SK-N-SH (cell line): ENCODE measurements around the gene CD300H. TPM values are rescaled to one million over a fixed set of nuclear protein-coding genes. Genes with fewer than 3 reads are reported as not detected.
"Not testable (repeated sequence)": the region's sequence is repeated elsewhere in the genome, so short reads cannot be mapped to it uniquely, and the experiment has no call there.

ENCODE experiments used
- CTCF ChIA-PET: fragments of 300-600, 350-600 bp; formaldehyde crosslinking; extraction: SDS; loops from one replicate; lab custom pipeline; 2021; lab: Yijun Ruan, JAX
- POLR2A ChIA-PET: fragments of 350-600 bp; sonication (Branson Sonifier 250); formaldehyde crosslinking; extraction: SDS; loops from one replicate; lab custom pipeline; 2020; ENCODE audit warnings: antibody characterized with exemption, inconsistent platforms; lab: Yijun Ruan, JAX
- DNase-seq: peaks from one replicate; pipeline ENCODE4 v3.0.0; 2012
- H2AFZ ChIP-seq: fragments of 200-600 bp; sonication (generic); 2 replicates; pipeline ENCODE4 v1.8.1; 2016; ENCODE audit warnings: antibody characterized with exemption, mild to moderate bottlenecking, low read depth
- H3F3A ChIP-seq: fragments of 200-600 bp; sonication (generic); replicated peaks from 2 replicates; pipeline ENCODE3; 2016; ENCODE audit warnings: antibody characterized with exemption, mild to moderate bottlenecking; ENCODE audit not compliant: insufficient read depth
- H3K27ac ChIP-seq, 2 experiments: fragments of 200-500 bp in 1 of 2; fragments of 200-600 bp in 1 of 2; sonication (Bioruptor generic) in 1 of 2; sonication (generic), shearing (Covaris generic) in 1 of 2; 2 replicates each; pipeline versions ENCODE4 v1.5.1 to v1.6.1; 2014 to 2016; ENCODE audit warnings: low read depth in 2 of 2, inconsistent platforms in 1 of 2, low read length in 1 of 2, mild to moderate bottlenecking in 1 of 2, mixed read lengths in 1 of 2
- H3K27me3 ChIP-seq: fragments of 200-600 bp; sonication (generic), shearing (Covaris generic); 2 replicates; pipeline ENCODE4 v1.6.1; 2016; ENCODE audit warnings: mixed run types; ENCODE audit not compliant: insufficient read depth
- H3K36me3 ChIP-seq, 2 experiments: fragments of 200-500 bp in 1 of 2; fragments of 200-600 bp in 1 of 2; sonication (Bioruptor generic) in 1 of 2; sonication (generic) in 1 of 2; replicated peaks in 1 of 2; 2 replicates each; pipeline versions ENCODE3 to v1.5.1; 2014 to 2016; ENCODE audit warnings: low read length in 1 of 2, mild to moderate bottlenecking in 1 of 2; ENCODE audit not compliant: insufficient read depth in 2 of 2, control insufficient read depth in 1 of 2
- H3K4me1 ChIP-seq, 2 experiments: fragments of 200-500 bp in 1 of 2; fragments of 200-600 bp in 1 of 2; sonication (Bioruptor generic) in 1 of 2; sonication (generic), shearing (Covaris generic) in 1 of 2; 2 replicates each; pipeline versions ENCODE4 v1.5.1 to v1.6.1; 2014 to 2016; ENCODE audit warnings: low read depth in 1 of 2, low read length in 1 of 2, mixed run types in 1 of 2; ENCODE audit not compliant: insufficient read depth in 2 of 2, control insufficient read depth in 1 of 2
- H3K4me2 ChIP-seq: fragments of 200-600 bp; sonication (generic), shearing (Covaris generic); 2 replicates; pipeline ENCODE4 v1.6.1; 2017; ENCODE audit warnings: mixed run types
- H3K4me3 ChIP-seq, 2 experiments: fragments of 200-500 bp in 1 of 2; fragments of 200-600 bp in 1 of 2; sonication (Bioruptor generic) in 1 of 2; sonication (generic), shearing (Covaris generic) in 1 of 2; 2 replicates each; pipeline versions ENCODE4 v1.5.1 to v1.8.1; 2014 to 2016; ENCODE audit warnings: low read depth in 2 of 2, inconsistent platforms in 1 of 2, low read length in 1 of 2, mild to moderate bottlenecking in 1 of 2, mixed read lengths in 1 of 2, moderate library complexity in 1 of 2
- H3K79me2 ChIP-seq: fragments of 200-600 bp; sonication (generic); 2 replicates; pipeline ENCODE4 v1.8.1; 2017; ENCODE audit warnings: mild to moderate bottlenecking; ENCODE audit not compliant: insufficient read depth
- H3K9ac ChIP-seq: fragments of 200-600 bp; sonication (generic); 2 replicates; pipeline ENCODE4 v1.6.1; 2017; ENCODE audit warnings: mixed run types
- H3K9me2 ChIP-seq: fragments of 200-600 bp; sonication (generic); 2 replicates; pipeline ENCODE4 v1.6.1; 2017; ENCODE audit warnings: mixed run types
- H3K9me3 ChIP-seq: fragments of 200-600 bp; sonication (generic); 2 replicates; pipeline ENCODE4 v1.6.1; 2017; ENCODE audit warnings: mixed run types, mild to moderate bottlenecking, moderate library complexity
- H4K20me1 ChIP-seq: fragments of 200-600 bp; sonication (generic); 2 replicates; pipeline ENCODE4 v1.6.1; 2017; ENCODE audit warnings: mild to moderate bottlenecking, mixed run types; ENCODE audit not compliant: insufficient read depth
- EP300 ChIP-seq, 2 experiments: IDR thresholded peaks; 2 replicates each; pipeline versions ENCODE4 v1.4.0 to v1.6.1; 2012; ENCODE audit warnings: borderline replicate concordance in 1 of 2, low read depth in 1 of 2, low read length in 1 of 2
- FOXJ3 ChIP-seq: sonication (generic); formaldehyde crosslinking; IDR thresholded peaks from 2 replicates; pipeline ENCODE4 v1.5.1; 2020; ENCODE audit warnings: mild to moderate bottlenecking, missing genetic modification reagents
- FOXM1 ChIP-seq: IDR thresholded peaks from 2 replicates; pipeline ENCODE4 v1.4.0; 2012; ENCODE audit warnings: low read depth, mild to moderate bottlenecking
- GABPA ChIP-seq: IDR thresholded peaks from 2 replicates; pipeline ENCODE4 v1.4.0; 2012; ENCODE audit warnings: low read depth, mild to moderate bottlenecking
- JUND ChIP-seq: IDR thresholded peaks from 2 replicates; pipeline ENCODE4 v1.4.0; 2012
- MXI1 ChIP-seq: IDR thresholded peaks from 2 replicates; pipeline ENCODE4 v1.6.1; 2012; ENCODE audit warnings: mild to moderate bottlenecking, low read depth, low read length, improper control_type of control experiment
- NRF1 ChIP-seq: IDR thresholded peaks from 2 replicates; pipeline ENCODE4 v1.6.1; 2012; ENCODE audit warnings: low read depth, mild to moderate bottlenecking, low read length
- POLR2AphosphoS5 ChIP-seq: IDR thresholded peaks from 2 replicates; pipeline ENCODE4 v1.6.1; 2012; ENCODE audit warnings: low read depth, low read length
- RCOR1 ChIP-seq: fragments of 150-350 bp; IDR thresholded peaks from 2 replicates; pipeline ENCODE4 v1.6.1; 2017; ENCODE audit warnings: antibody characterized with exemption, low read length
- RXRA ChIP-seq: IDR thresholded peaks from 2 replicates; pipeline ENCODE4 v1.4.0; 2012; ENCODE audit warnings: low read depth, mild to moderate bottlenecking, borderline replicate concordance
- SIN3A ChIP-seq: IDR thresholded peaks from 2 replicates; pipeline ENCODE4 v1.6.1; 2012; ENCODE audit warnings: low read depth, mild to moderate bottlenecking, low read length, moderate library complexity, borderline replicate concordance
- SMC3 ChIP-seq: IDR thresholded peaks from 2 replicates; pipeline ENCODE4 v1.6.1; 2012; ENCODE audit warnings: low read depth, low read length, improper control_type of control experiment
- TCF12 ChIP-seq: IDR thresholded peaks from 2 replicates; pipeline ENCODE4 v1.4.0; 2012
- TEAD4 ChIP-seq: IDR thresholded peaks from 2 replicates; pipeline ENCODE4 v1.4.0; 2012; ENCODE audit warnings: mild to moderate bottlenecking, borderline replicate concordance; ENCODE audit not compliant: insufficient read depth
- WGBS: methylation state at CpG from one replicate; pipeline ENCODE4 v1.1.6; 2017; ENCODE audit warnings: low lambda C conversion rate; 5-methylcytosine and 5-hydroxymethylcytosine counted together
- polyA plus RNA-seq, 3 experiments: library from polyadenylated mRNA; depleted of rRNA; stranded (reverse); fragments of >200 nt; gene quantifications; 2 replicates each; pipeline ENCODE4 v1.2.3, GENCODE V29; 2012
- TF ChIP-seq, protein P1 (sequence below): IDR thresholded peaks from 2 replicates; pipeline ENCODE4 v1.6.1; 2012; ENCODE audit warnings: mild to moderate bottlenecking, low read depth, low read length, moderate library complexity
- TF ChIP-seq, protein P2 (sequence below): IDR thresholded peaks from 2 replicates; pipeline ENCODE4 v1.4.0; 2012; ENCODE audit warnings: low read depth
- TF ChIP-seq, protein P3 (sequence below): fragments of 200-600 bp; sonication (generic); IDR thresholded peaks from 2 replicates; pipeline ENCODE4 v1.6.1; 2017; ENCODE audit warnings: antibody characterized with exemption, mild to moderate bottlenecking, moderate library complexity

Gene CD300H
- polyA plus RNA-seq, 1 of the 3 experiments (the other 2 are of a cell fraction): not detected

DNA sequence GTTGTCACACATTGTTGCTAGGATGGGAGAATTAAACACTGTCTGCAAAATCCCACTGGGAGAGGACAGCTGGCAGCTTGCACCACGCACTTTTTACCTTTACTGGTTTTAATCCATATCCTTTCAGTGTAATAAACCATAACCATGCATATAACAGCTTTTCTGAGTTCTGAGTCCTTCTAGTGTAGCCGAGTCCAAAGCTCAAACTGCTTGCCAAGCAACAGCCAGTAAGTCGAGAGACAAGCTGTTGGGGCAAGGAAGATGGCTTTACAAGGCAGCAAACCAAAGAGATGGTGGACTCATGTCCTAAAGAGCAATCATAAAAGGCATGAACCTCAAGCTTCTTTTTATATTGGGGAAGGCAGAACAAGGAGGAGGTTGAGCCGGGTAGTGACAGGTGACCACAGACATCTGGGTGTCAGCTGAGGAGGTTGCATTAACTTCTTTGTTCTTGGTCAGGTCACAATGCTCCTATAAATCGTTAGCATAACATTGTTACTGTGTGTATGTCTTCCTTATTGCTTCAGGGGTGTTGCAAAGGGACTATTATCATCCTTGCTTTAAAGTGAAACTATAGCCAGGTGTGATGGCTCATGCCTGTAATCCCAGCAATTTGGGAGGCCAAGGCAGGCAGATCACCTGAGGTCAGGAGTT, 7.3 kb upstream of the CD300H start:
- no peak for TF ChIP-seq FOXJ3 (CRISPR knock-in tag)
- TF ChIP-seq TCF12: no peak
- Histone ChIP-seq H3K4me2 (no peak overlapping the region), H2AFZ (no peak overlapping the region), H3K79me2 (no peaks in the 10 kb centered on the region), H3K9me2 (no peaks in the 10 kb centered on the region), H3K9ac (no peak overlapping the region), H3K4me3 (no peak overlapping the region), H4K20me1 (no peaks in the 10 kb centered on the region), H3K36me3 (no peaks in the 10 kb centered on the region), H3K27ac (no peak overlapping the region), H3F3A (no peaks in the 10 kb centered on the region), H3K27me3 (no peaks in the 10 kb centered on the region), H3K9me3 (no peaks in the 10 kb centered on the region), H3K4me1 (no peaks in the 10 kb centered on the region)
- ChIA-PET POLR2A (no interaction called here), CTCF (interaction anchor here (0.6 to 8.2 kb wide), 3 partner anchors 9 to 207 kb away, joined by 3 to 72 read pairs (median 4); partner anchors contain the start of genes CD300H and GPR142)
- DNase-seq: no peak
- 8% methylated on average over 5 of the region's 5 CpGs for WGBS

DNA sequence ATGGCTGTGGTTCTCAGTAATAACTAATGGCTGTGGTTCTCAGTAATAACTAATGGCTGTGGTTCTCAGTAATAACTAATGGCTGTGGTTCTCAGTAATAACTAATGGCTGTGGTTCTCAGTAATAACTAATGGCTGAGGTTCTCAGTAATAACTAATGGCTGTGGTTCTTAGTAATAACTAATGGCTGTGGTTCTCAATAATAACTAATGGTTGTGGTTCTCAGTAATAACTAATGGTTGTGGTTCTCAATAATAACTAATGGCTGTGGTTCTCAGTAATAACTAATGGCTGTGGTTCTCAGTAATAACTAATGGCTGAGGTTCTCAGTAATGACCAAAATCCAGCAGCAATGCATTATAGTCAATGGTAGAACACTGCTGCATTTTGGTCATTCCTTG, 6.3 kb upstream of the CD300H start:
- not testable (repeated sequence) for H3K79me2 ChIP-seq

DNA sequence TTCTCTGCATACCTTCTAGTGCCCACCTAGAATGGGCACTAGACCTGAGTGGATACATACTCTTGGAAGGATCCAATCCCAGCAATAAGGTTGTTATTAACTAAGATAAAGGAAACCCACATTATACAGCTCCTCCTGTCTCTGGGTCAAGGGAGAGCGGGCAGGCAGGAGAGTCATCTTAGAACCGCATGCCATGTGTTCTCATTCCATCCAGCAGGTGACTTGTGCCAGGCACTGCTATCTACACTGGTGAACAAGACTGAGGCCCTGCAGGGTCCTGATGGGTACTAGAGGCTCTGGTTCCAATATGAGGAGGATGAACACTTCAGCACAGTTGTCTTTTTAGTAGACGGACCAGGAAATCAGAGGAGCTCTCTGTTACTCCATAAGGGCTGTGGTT, 5.9 kb upstream of the CD300H start:
- DNase-seq: no peak
- no peaks in the 10 kb centered on the region for H3K9me3 ChIP-seq
- ChIA-PET CTCF (interaction anchor here (0.9 to 8.2 kb wide), 8 partner anchors 7 to 289 kb away, joined by 3 to 72 read pairs (median 4); partner anchors contain the start of genes CD300H and RAB37), POLR2A (no interaction called here)
- no peaks in the 10 kb centered on the region for H3K27me3 ChIP-seq
- H2AFZ ChIP-seq: no peak overlapping the region
- H3K79me2 ChIP-seq: no peaks in the 10 kb centered on the region
- H3K27ac ChIP-seq: no peak overlapping the region
- H3K4me1 ChIP-seq: no peaks in the 10 kb centered on the region
- H3K4me3 ChIP-seq: no peak overlapping the region
- H3K4me2 ChIP-seq: no peak overlapping the region
- no peaks in the 10 kb centered on the region for H4K20me1 ChIP-seq
- H3K9me2 ChIP-seq: no peaks in the 10 kb centered on the region
- no peaks in the 10 kb centered on the region for H3K36me3 ChIP-seq
- no peak overlapping the region for H3K9ac ChIP-seq
- no peaks in the 10 kb centered on the region for H3F3A ChIP-seq
- 44% methylated on average over 3 of the region's 3 CpGs for WGBS
- TF ChIP-seq, protein P1, sequence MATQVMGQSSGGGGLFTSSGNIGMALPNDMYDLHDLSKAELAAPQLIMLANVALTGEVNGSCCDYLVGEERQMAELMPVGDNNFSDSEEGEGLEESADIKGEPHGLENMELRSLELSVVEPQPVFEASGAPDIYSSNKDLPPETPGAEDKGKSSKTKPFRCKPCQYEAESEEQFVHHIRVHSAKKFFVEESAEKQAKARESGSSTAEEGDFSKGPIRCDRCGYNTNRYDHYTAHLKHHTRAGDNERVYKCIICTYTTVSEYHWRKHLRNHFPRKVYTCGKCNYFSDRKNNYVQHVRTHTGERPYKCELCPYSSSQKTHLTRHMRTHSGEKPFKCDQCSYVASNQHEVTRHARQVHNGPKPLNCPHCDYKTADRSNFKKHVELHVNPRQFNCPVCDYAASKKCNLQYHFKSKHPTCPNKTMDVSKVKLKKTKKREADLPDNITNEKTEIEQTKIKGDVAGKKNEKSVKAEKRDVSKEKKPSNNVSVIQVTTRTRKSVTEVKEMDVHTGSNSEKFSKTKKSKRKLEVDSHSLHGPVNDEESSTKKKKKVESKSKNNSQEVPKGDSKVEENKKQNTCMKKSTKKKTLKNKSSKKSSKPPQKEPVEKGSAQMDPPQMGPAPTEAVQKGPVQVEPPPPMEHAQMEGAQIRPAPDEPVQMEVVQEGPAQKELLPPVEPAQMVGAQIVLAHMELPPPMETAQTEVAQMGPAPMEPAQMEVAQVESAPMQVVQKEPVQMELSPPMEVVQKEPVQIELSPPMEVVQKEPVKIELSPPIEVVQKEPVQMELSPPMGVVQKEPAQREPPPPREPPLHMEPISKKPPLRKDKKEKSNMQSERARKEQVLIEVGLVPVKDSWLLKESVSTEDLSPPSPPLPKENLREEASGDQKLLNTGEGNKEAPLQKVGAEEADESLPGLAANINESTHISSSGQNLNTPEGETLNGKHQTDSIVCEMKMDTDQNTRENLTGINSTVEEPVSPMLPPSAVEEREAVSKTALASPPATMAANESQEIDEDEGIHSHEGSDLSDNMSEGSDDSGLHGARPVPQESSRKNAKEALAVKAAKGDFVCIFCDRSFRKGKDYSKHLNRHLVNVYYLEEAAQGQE: no peak
- TF ChIP-seq SIN3A (no peak), NRF1 (no peak), RCOR1 (no peak), JUND (no peak), MXI1 (no peak), POLR2AphosphoS5 (no peak), EP300 (IDR thresholded peaks at IDR 0.05; ENCODE audit: borderline replicate concordance in 1 of 2, low read depth in 1 of 2, low read length in 1 of 2) (no peak), FOXM1 (no peak), SMC3 (no peak), TEAD4 (no peak), GABPA (no peak), RXRA (no peak)
- TF ChIP-seq, protein P2, sequence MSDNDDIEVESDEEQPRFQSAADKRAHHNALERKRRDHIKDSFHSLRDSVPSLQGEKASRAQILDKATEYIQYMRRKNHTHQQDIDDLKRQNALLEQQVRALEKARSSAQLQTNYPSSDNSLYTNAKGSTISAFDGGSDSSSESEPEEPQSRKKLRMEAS: no peak
- TF ChIP-seq, protein P3, sequence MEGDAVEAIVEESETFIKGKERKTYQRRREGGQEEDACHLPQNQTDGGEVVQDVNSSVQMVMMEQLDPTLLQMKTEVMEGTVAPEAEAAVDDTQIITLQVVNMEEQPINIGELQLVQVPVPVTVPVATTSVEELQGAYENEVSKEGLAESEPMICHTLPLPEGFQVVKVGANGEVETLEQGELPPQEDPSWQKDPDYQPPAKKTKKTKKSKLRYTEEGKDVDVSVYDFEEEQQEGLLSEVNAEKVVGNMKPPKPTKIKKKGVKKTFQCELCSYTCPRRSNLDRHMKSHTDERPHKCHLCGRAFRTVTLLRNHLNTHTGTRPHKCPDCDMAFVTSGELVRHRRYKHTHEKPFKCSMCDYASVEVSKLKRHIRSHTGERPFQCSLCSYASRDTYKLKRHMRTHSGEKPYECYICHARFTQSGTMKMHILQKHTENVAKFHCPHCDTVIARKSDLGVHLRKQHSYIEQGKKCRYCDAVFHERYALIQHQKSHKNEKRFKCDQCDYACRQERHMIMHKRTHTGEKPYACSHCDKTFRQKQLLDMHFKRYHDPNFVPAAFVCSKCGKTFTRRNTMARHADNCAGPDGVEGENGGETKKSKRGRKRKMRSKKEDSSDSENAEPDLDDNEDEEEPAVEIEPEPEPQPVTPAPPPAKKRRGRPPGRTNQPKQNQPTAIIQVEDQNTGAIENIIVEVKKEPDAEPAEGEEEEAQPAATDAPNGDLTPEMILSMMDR: no peak

More for the DNA sequence above, 6.3 kb upstream of the CD300H start:
- H3K9me3 ChIP-seq, H3K9me2 ChIP-seq, H3F3A ChIP-seq, H3K36me3 ChIP-seq, H4K20me1 ChIP-seq, H3K9ac ChIP-seq, POLR2A ChIA-PET, DNase-seq, H3K27ac ChIP-seq, H3K27me3 ChIP-seq, H2AFZ ChIP-seq, H3K4me2 ChIP-seq, H3K4me3 ChIP-seq, H3K4me1 ChIP-seq: not testable (repeated sequence)
- CTCF ChIA-PET: interaction anchor here (0.8 to 8.2 kb wide), 6 partner anchors 8 to 206 kb away, joined by 3 to 72 read pairs (median 4); partner anchors contain the start of genes CD300H and RAB37
